GM18511 (cell line): ENCODE results near the gene SORL1.

Experiments
- ATAC-seq: cut with Tn5 transposase; IDR thresholded peaks from one replicate; pipeline ENCODE4 v1.9.1; 2021; ENCODE audit warnings: mild to moderate bottlenecking, moderate library complexity; ENCODE audit not compliant: unreplicated experiment

SORL1 gene

GRCh38 chr11:121476379-121477032 lies 24.4 kb downstream of the SORL1 start:
- ATAC-seq = no peak

- ATAC-seq = no peak
Measured at GRCh38 chr11:121478226-121478894, 26.2 kb downstream of the SORL1 start.

GRCh38 chr11:121478895-121479697 lies 27.0 kb downstream of the SORL1 start:
- ATAC-seq = no peak

GRCh38 chr11:121479698-121480238 lies 27.7 kb downstream of the SORL1 start:
- ATAC-seq = no peak

GRCh38 chr11:121481484-121482230 lies 29.5 kb downstream of the SORL1 start:
- ATAC-seq = peak; percentile 60

- peak; percentile 91 for ATAC-seq
Measured at GRCh38 chr11:121482231-121483129, 30.4 kb downstream of the SORL1 start.

GRCh38 chr11:121483805-121484480 lies 31.8 kb downstream of the SORL1 start:
- no peak for ATAC-seq

- no peak for ATAC-seq
Measured at GRCh38 chr11:121485216-121485615, 33.1 kb downstream of the SORL1 start.

- ATAC-seq = no peak
Measured at GRCh38 chr11:121486054-121486453, 33.9 kb downstream of the SORL1 start.

- no peak for ATAC-seq
Measured at GRCh38 chr11:121487191-121487590, 35.1 kb downstream of the SORL1 start.

- no peak for ATAC-seq
Measured at GRCh38 chr11:121488170-121488569, 36.1 kb downstream of the SORL1 start.

- ATAC-seq = no peak
Measured at GRCh38 chr11:121488641-121489040, 36.5 kb downstream of the SORL1 start.

- no peak for ATAC-seq
Measured at GRCh38 chr11:121489823-121490222, 37.7 kb downstream of the SORL1 start.

- peak; percentile 89 for ATAC-seq
Measured at GRCh38 chr11:121494355-121495099, 42.4 kb downstream of the SORL1 start.

- ATAC-seq = no peak
Measured at GRCh38 chr11:121497176-121497998, 45.3 kb downstream of the SORL1 start.

GRCh38 chr11:121499405-121499804 lies 47.3 kb downstream of the SORL1 start:
- ATAC-seq = no peak

GRCh38 chr11:121500275-121500674 lies 48.2 kb downstream of the SORL1 start:
- no peak for ATAC-seq

- ATAC-seq = no peak
Measured at GRCh38 chr11:121500717-121501116, 48.6 kb downstream of the SORL1 start.
